ENCODE measurements around the gene SLC25A19. TPM values are rescaled to one million over a fixed set of nuclear protein-coding genes. Genes with fewer than 3 reads are reported as not detected.

SLC25A19 gene
- total and polyA plus RNA-seq, 9 of the 15 experiments (the other 6 are each of a cell fraction or from before 2014, with no cell fraction given), result 33.4 to 76.6 (median 55.3) TPM

DNA sequence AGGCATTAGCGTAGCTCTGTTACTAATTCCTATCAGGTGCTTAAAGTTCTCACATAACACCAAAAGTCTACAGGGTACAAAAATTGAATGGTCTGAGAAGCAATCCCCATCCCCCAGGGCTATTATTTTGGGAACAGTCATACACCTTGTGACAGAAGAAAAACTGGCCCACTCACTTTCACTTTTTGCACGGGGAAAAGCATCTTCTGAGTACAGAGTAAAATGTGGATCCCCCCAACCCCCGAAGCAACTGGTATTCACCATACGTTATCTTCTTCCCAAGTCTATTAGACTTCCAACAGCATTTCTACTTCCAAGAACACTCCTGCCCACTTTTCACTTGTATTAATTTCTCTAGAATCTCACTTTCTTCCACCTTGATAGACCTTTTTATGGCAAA is 39.7 kb downstream of the SLC25A19 start:
- no TSS peak for BruUV-seq (replicated peaks)
- H3K9me1 ChIP-seq (ENCODE audit: control insufficient read depth, insufficient read depth, low read length), result peaks cover 2% of the 10 kb centered on the region
- in situ Hi-C loops (cut with MboI), result no loop called here
- TF ChIP-seq ZNF165 (CRISPR knock-in tag; IDR thresholded peaks at IDR 0.05; ENCODE audit: borderline replicate concordance) (no peak), ADNP (tag; IDR thresholded peaks at IDR 0.05) (no peak), ZNF75A (CRISPR knock-in tag; IDR thresholded peaks at IDR 0.05) (no peak), YY1 (IDR thresholded peaks at IDR 0.05; ENCODE audit: borderline replicate concordance in 1 of 3, control insufficient read depth in 1 of 3, extremely low read depth in 1 of 3, insufficient read depth in 3 of 3, insufficient read length in 1 of 3, insufficient replicate concordance in 2 of 3, low read depth in 1 of 3, low read length in 2 of 3) (no peak), STAT5B (CRISPR knock-in tag; IDR thresholded peaks at IDR 0.05) (no peak), TSHZ1 (CRISPR knock-in tag; IDR thresholded peaks at IDR 0.05) (no peak), BRD4 (IDR thresholded peaks at IDR 0.05) (no peak), PHB (CRISPR knock-in tag; IDR thresholded peaks at IDR 0.05) (no peak)
- TF ChIP-seq, protein P1, sequence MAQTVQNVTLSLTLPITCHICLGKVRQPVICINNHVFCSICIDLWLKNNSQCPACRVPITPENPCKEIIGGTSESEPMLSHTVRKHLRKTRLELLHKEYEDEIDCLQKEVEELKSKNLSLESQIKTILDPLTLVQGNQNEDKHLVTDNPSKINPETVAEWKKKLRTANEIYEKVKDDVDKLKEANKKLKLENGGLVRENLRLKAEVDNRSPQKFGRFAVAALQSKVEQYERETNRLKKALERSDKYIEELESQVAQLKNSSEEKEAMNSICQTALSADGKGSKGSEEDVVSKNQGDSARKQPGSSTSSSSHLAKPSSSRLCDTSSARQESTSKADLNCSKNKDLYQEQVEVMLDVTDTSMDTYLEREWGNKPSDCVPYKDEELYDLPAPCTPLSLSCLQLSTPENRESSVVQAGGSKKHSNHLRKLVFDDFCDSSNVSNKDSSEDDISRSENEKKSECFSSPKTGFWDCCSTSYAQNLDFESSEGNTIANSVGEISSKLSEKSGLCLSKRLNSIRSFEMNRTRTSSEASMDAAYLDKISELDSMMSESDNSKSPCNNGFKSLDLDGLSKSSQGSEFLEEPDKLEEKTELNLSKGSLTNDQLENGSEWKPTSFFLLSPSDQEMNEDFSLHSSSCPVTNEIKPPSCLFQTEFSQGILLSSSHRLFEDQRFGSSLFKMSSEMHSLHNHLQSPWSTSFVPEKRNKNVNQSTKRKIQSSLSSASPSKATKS (CRISPR knock-in tag; IDR thresholded peaks at IDR 0.05), result no peak
- CTCF ChIA-PET (ENCODE audit: low intra/inter-chr PET ratio), result no interaction called here
- H3K9me3 ChIP-seq (replicated peaks; ENCODE audit: control insufficient read depth, insufficient read depth, low read depth, low read length), result no peaks in the 10 kb centered on the region
- peaks cover 9% of the 10 kb centered on the region; the same call in 1 of the 2 replicates for H4K20me1 ChIP-seq (replicated peaks; ENCODE audit: control insufficient read depth, insufficient read depth, low read length)
- peaks cover 47% of the 10 kb centered on the region for H3K79me2 ChIP-seq (ENCODE audit: control insufficient read depth, insufficient read depth, low read length)
- DNase-seq (ENCODE audit: extremely low read depth in 1 of 4, low spot score in 3 of 4) (no peak), FAIRE-seq (no peak), ATAC-seq (no peak)
- no peak overlapping the region for H3K4me3 ChIP-seq
- 68% methylated on average over 4 of the region's 4 CpGs for WGBS (ENCODE audit: insufficient coverage, low coverage, missing lambda C conversion rate)
- H3K4me2 ChIP-seq (ENCODE audit: insufficient read depth, low read length), result no peak overlapping the region
- POLR2A ChIA-PET, result interaction anchor here (0.7 to 6.5 kb wide), 6 partner anchors 10 to 152 kb away, joined by 3 to 85 read pairs (median 4); partner anchors contain the start of genes GGA3, MRPS7 and SLC25A19
- H3K4me1 ChIP-seq (replicated peaks in 1 of 2; ENCODE audit: control insufficient read depth in 2 of 2, insufficient read depth in 2 of 2, low read length in 2 of 2), result peaks cover 8 to 22% of the 10 kb centered on the region in 2 experiments; a peak in 4 of 5 replicates
- H3K9ac ChIP-seq (ENCODE audit: insufficient read depth in 1 of 2, low read depth in 2 of 2, low read length in 2 of 2), result no peak overlapping the region
- peaks cover 31% of the 10 kb centered on the region; the same call in 2 of the 3 replicates for H3K36me3 ChIP-seq (ENCODE audit: control insufficient read depth, insufficient read depth, low read length)
- no peak overlapping the region for H3K27ac ChIP-seq (ENCODE audit: extremely low read depth, low read depth, low read length)
- no peaks in the 10 kb centered on the region for H3K27me3 ChIP-seq (ENCODE audit: control insufficient read depth in 2 of 2, insufficient read depth in 2 of 2, low read length in 2 of 2)
- no peak overlapping the region for H2AFZ ChIP-seq (ENCODE audit: low read depth, low read length)
- intact Hi-C loops (cut with micrococcal nuclease), result no loop called here
